ENCODE results near the gene METTL3.

METTL3 gene

GRCh38 chr14:21526672-21527317 lies 15.7 kb upstream of the METTL3 start:
- no peak for DNase-seq (ENCODE audit: low spot score)

GRCh38 chr14:21525962-21526671 lies 15.0 kb upstream of the METTL3 start, which contains the start of gene SALL2:
Gene SALL2 (minus strand): TSS chr14:21526346. CDS start chr14:21526127, 219 bp downstream.
- DNase-seq (ENCODE audit: low spot score): peak; percentile 72

GRCh38 chr14:21525571-21525961 lies 14.4 kb upstream of the METTL3 start:
- no peak for DNase-seq (ENCODE audit: low spot score)

- no peak for DNase-seq (ENCODE audit: low spot score)
Measured at GRCh38 chr14:21524575-21525490, 13.7 kb upstream of the METTL3 start.

- DNase-seq (ENCODE audit: low spot score): no peak
Measured at GRCh38 chr14:21523203-21523602, 12.1 kb upstream of the METTL3 start.

GRCh38 chr14:21521501-21521900 lies 10.4 kb upstream of the METTL3 start:
- no peak for DNase-seq (ENCODE audit: low spot score)

- no peak for DNase-seq (ENCODE audit: low spot score)
Measured at GRCh38 chr14:21520767-21521166, 9.6 kb upstream of the METTL3 start.

- no peak for DNase-seq (ENCODE audit: low spot score)
Measured at GRCh38 chr14:21518725-21519124, 7.6 kb upstream of the METTL3 start.

- no peak for DNase-seq (ENCODE audit: low spot score)
Measured at GRCh38 chr14:21514341-21514740, 3.2 kb upstream of the METTL3 start.

- DNase-seq (ENCODE audit: low spot score): no peak
Measured at GRCh38 chr14:21509432-21510143, 1.6 kb downstream of the METTL3 start.

GRCh38 chr14:21506557-21506956 lies 4.6 kb downstream of the METTL3 start:
- no peak for DNase-seq (ENCODE audit: low spot score)

GRCh38 chr14:21505012-21505553 lies 6.1 kb downstream of the METTL3 start:
- DNase-seq (ENCODE audit: low spot score): no peak

GRCh38 chr14:21503376-21503775 lies 7.8 kb downstream of the METTL3 start:
- DNase-seq (ENCODE audit: low spot score): no peak

- no peak for DNase-seq (ENCODE audit: low spot score)
Measured at GRCh38 chr14:21501568-21501967, 9.6 kb downstream of the METTL3 start.

- DNase-seq (ENCODE audit: low spot score): peak; percentile 56
Measured at GRCh38 chr14:21498540-21499526, 12.3 kb downstream of the METTL3 start.

GRCh38 chr14:21496453-21496852 lies 14.7 kb downstream of the METTL3 start:
- no peak for DNase-seq (ENCODE audit: low spot score)

GRCh38 chr14:21494902-21495762 lies 16.0 kb downstream of the METTL3 start:
- DNase-seq (ENCODE audit: low spot score): no peak

GRCh38 chr14:21486640-21487087 lies 24.5 kb downstream of the METTL3 start:
- no peak for DNase-seq (ENCODE audit: low spot score)
